Measurements from ENCODE around the gene ATG9B.

GRCh38 chr7:151070574-151070960 lies 46.3 kb upstream of the ATG9B start:
- TF ChIP-seq POLR2A (IDR thresholded peaks at IDR 0.05) (no peak), CTCF (IDR thresholded peaks at IDR 0.05) (no peak), POLR2AphosphoS5 (IDR thresholded peaks at IDR 0.05) (no peak)
